RPMI7951 (cell line): ENCODE results near the gene ZNF747. TPM values are rescaled to one million over a fixed set of nuclear protein-coding genes. Genes with fewer than 3 reads are reported as not detected.

Experiments
- total RNA-seq: library from RNA; depleted of rRNA; stranded (reverse); fragments of >200 nt; shearing (Covaris generic); gene quantifications from 2 replicates; pipeline ENCODE4 v1.2.3, GENCODE V29; 2014; rRNA removed

ZNF747 gene
- total RNA-seq, 1 experiment from 2014 or later = 5.0 TPM

Other genes starting within 250 kb of the ZNF747 start
- 20.7 and 22.8 TPM in 2 replicates for gene CD2BP2, start 179.6 kb downstream of the ZNF747 start, total RNA-seq
- gene TBC1D10B, start 164.4 kb downstream of the ZNF747 start, total RNA-seq = 12.3 and 14.0 TPM in 2 replicates
- gene MYL11, start 160.1 kb downstream of the ZNF747 start, total RNA-seq = not detected in 2 replicates
- not detected in 2 replicates for gene SEPTIN1, start 152.3 kb downstream of the ZNF747 start, total RNA-seq
- 3.4 and 5.2 TPM in 2 replicates for gene ZNF48, start 139.4 kb downstream of the ZNF747 start, total RNA-seq
- 8.1 and 10.9 TPM in 2 replicates for gene ZNF771, start 127.3 kb downstream of the ZNF747 start, total RNA-seq
- 26.8 and 32.2 TPM in 2 replicates for gene DCTPP1, start 104.8 kb downstream of the ZNF747 start, total RNA-seq
- gene SEPHS2, start 89.0 kb downstream of the ZNF747 start, total RNA-seq = 9.0 and 11.2 TPM in 2 replicates
- gene ITGAL, start 62.1 kb downstream of the ZNF747 start, total RNA-seq = not detected in 2 replicates
- gene ZNF768, start 8.3 kb downstream of the ZNF747 start, total RNA-seq = 17.5 and 19.1 TPM in 2 replicates
- 3.0 and 3.6 TPM in 2 replicates for gene ZNF764, start 23.5 kb upstream of the ZNF747 start, total RNA-seq
- 6.4 and 6.7 TPM in 2 replicates for gene ZNF688, start 36.9 kb upstream of the ZNF747 start, total RNA-seq
- 2.8 and 3.9 TPM in 2 replicates for gene ZNF785, start 50.8 kb upstream of the ZNF747 start, total RNA-seq
- 5.6 and 6.1 TPM in 2 replicates for gene ZNF689, start 75.5 kb upstream of the ZNF747 start, total RNA-seq
- 6.8 and 10.9 TPM in 2 replicates for gene PRR14, start 116.1 kb upstream of the ZNF747 start, total RNA-seq
- 4.1 and 6.0 TPM in 2 replicates for gene FBRS, start 123.6 kb upstream of the ZNF747 start, total RNA-seq
- gene SRCAP, start 164.3 kb upstream of the ZNF747 start, total RNA-seq = 2.6 and 5.3 TPM in 2 replicates
- gene PHKG2, start 213.6 kb upstream of the ZNF747 start, total RNA-seq = 25.3 and 30.9 TPM in 2 replicates
- gene CFAP119, start 227.2 kb upstream of the ZNF747 start, total RNA-seq = 3.4 and 4.6 TPM in 2 replicates
- 45.3 and 48.2 TPM in 2 replicates for gene RNF40, start 227.5 kb upstream of the ZNF747 start, total RNA-seq